GM23248 (cell line): ENCODE results near the gene PTPRB.

ENCODE experiments used
- EZH2 ChIP-seq: fragments of 200-600 bp; sonication (generic); IDR thresholded peaks from 2 replicates; pipeline ENCODE4 v1.6.1; 2018; ENCODE audit warnings: antibody characterized with exemption, mild to moderate bottlenecking; ENCODE audit not compliant: insufficient read depth, poor library complexity, severe bottlenecking
- EZH2phosphoT487 ChIP-seq: fragments of 200-600 bp; sonication (generic); IDR thresholded peaks from 2 replicates; pipeline ENCODE4 v1.6.1; 2018; ENCODE audit warnings: antibody characterized with exemption, moderate library complexity, mild to moderate bottlenecking, low read depth; ENCODE audit not compliant: insufficient read depth

- TF ChIP-seq EZH2 (no peak), EZH2phosphoT487 (no peak)
Observed at GRCh38 chr12:70637303-70638085, at the start of gene PTPRB.
